GM04503 (cell line): ENCODE data around the gene CYP26C1.

Experiments used
- DNase-seq: peaks from one replicate; pipeline ENCODE4 v3.0.0-alpha.2; 2012; ENCODE audit warnings: low read depth

CYP26C1 gene

DNA sequence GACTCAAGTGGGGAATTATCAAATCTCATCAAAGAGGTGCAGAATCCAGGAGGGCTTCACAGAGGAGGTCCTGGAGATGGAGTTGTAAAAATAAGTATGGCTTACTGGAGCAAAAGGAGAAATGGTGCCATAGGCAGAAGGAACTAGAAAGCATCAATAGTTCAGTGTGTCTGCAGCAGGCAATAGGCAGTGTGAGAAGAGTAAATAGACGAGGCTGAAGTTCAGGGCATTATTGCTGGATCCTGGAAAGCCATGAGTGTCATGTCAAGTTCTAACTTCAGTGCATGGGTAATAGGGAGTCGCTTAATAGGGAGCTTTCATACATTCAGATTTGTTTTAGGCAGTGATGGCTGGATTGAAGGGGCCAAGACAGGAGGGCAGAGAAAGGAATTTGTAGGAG, 52.4 kb downstream of the CYP26C1 start:
- no peak for DNase-seq

DNA sequence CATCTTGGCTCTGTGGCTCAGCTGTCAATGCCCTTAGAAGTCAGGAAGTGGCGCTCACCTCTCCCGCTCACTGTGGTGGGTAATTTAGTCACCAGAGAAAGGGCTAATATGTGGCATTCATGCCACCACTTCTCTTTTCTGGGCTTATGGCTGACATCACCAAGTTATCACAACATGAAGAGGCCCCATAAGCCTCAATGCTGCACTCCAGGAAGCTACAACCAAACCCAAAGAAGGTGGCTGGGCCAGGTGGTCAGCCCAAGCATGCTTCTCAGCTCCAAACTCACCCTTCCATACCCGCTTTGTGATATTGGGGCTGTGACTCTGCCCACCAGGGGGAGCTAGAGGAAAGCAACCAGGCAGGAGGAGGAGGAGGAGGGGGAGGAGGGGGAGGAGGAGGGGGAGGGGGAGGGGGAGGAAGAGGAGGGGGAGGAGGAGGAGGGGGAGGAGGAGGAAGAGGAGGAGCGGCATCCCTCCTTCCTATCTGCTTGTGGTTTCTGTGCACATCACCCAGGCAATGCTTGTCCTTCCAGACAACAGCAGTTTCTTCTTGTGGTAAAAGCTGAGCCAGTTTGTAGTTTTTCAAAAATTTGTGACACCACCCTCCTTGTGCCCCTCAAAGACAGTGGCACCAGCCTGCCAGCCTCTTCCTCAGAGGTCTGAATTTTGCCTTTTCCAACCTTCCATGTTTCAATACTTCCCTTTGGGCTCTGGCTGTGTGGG, 55.2 kb downstream of the CYP26C1 start:
- DNase-seq, result no peak
